Measurements from ENCODE around the gene ADGRA1.

DNA sequence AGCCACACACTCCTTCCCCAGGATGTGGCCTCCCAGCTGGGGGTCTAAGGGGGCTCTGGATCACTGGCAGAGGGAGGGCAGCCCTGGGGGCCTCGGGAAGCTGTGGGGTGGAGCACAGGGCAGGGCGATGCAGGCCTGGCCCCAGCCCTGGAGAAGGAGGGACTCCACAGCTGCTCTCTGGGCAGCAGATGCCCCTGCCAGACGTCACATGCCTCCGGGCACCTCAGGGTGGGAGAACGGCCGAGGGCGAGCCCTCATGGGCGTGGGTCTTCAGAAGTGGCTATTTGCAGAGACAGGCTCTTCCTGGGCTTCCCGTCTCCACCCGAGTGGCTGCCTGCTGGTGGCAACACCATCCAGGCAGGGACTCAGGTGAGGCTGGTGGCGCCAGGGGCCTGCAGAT, 16.0 kb upstream of the ADGRA1 start:
- TF ChIP-seq CTCF (conservative IDR thresholded peaks at IDR 0.05; ENCODE audit: low read depth, low read length) (no peak), EZH2 (IDR thresholded peaks at IDR 0.05; ENCODE audit: low read length, unreplicated experiment) (no peak)

Data from PC-3 (cell line).